GM18907 (cell line): ENCODE results near the gene GSK3A.

Experiments used
- ATAC-seq: cut with Tn5 transposase; IDR thresholded peaks from one replicate; pipeline ENCODE4 v1.9.1; 2021; ENCODE audit warnings: mild to moderate bottlenecking, moderate library complexity; ENCODE audit not compliant: unreplicated experiment

Gene GSK3A

DNA sequence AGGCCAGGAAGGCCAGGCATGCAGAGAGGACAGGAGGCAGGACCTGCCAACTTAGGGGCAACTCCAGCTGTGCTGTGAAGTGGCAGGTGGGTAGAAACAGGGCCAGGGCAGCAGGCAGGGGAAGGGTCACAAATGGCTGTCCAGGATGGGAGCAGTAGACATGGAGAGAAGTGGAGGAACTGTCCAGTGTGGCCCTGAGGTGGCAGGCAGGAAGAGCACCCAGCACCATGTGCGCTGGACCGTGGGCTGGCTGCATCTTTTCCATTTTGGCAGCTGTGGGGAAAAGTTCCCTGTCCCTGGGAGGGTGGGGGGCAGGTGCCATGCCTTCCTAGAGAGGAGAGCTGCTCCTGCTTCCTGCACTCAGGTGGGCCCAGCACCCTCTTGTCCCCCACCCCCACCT is 38.7 kb downstream of the GSK3A start:
- no peak for ATAC-seq

- no peak for ATAC-seq
These were observed 40.0 kb downstream of the GSK3A start for GRCh38 chr19:42202290-42202880.

- ATAC-seq, result no peak
These were observed 40.7 kb downstream of the GSK3A start for GRCh38 chr19:42201489-42202289.

- ATAC-seq, result no peak
These were observed 42.2 kb downstream of the GSK3A start for GRCh38 chr19:42200116-42200715.

GRCh38 chr19:42199440-42200115 is 42.8 kb downstream of the GSK3A start:
- peak; percentile 53 for ATAC-seq

DNA sequence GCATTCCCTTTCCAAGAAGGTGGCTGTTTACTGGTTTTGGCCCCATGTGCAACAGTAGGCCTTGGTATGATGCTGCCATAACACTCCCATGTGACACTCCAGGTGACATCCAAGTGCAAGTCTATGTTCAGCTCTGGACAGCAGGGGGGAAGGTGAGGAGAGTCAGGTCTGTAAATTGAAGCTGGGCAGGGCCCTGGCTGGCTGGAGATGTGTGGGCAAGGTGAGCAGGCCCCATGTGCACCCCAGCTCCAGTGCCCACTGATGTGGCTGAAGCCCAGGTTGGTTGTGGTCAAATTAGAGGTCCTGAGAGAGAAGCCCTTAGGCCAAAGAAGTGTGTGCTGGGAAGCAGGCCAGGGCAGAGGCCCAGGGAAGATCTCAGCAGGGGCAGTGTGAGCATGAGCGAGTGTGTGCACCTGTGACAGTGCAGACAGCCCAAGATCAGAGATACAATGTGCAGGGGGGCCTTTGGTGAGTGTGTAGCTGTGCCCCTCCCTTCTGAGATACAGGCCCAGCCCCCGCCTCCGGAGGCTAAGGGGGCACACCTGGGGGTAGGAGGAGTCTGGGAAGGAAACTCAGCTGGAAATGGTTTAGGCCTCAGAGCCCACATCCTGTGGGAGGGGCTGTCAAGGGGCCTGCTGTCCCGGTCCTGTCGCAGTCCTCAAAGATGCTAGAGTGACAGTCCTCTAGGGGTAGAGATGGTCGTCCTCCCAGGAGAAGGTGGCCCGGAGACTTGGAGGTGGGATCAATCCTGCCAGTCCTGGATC is 43.5 kb downstream of the GSK3A start:
- peak; percentile 48 for ATAC-seq

DNA sequence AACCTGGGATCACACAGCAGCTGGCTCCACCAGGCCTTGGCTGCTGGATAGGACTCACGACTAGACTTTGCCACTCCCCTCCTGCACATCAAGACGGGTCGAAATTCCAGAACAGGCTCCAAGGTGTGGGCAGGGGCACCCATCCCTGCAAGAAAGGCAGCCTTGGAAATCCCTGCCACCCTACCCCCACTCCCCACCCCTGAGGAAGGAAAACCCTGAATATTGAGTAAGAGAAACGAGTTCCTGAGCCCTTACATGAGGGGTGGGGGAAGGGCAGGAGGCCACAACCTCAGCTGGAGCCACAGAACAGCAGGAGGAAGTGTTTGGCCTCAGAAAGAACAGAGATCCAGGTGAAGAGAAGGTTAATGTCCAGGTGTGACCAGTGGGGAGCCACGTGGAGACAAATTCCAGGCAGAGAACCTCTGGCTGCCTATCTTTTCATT is 45.0 kb downstream of the GSK3A start:
- ATAC-seq, result no peak

- no peak for ATAC-seq
These were observed 46.1 kb downstream of the GSK3A start for GRCh38 chr19:42196011-42197001.

DNA sequence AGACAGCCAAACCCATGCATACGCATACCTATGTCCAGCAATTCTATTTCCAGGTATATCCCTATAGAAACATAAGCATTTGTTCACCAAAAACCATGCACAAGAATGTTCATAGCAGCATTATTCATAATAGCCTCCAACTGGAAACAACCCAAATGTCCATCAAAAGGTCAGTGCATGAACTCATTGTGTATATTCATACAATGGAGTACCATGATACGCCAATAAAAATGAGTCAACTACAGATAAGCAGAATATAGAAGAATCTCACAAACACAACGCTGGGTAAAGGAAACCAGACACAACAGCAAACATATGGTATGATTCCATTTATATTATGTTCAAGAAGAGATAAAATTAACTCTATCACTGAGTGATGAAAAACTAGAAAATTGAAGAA is 48.7 kb downstream of the GSK3A start:
- no peak for ATAC-seq

- no peak for ATAC-seq
These were observed 49.1 kb downstream of the GSK3A start for GRCh38 chr19:42193294-42193693.

DNA sequence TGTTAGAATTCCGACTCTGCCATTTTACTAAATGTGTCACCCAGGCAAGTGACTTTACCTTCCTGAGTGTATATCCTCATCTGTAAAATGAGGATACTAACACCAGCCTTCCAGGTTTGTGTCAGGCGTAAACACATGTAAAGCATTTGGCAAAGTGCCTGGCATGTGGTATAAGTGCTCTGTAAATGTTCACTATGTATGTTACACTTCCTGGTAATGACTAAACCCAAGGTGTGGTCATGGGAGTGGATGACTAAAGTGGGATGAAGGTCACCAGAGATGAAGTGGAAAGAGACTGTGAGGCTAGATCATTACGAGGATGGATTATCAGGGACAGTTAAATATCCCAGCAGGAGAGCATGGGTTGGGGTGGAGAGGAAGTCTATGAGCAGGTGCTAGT is 50.5 kb downstream of the GSK3A start:
- ATAC-seq, result no peak

GRCh38 chr19:42191330-42191729 is 51.1 kb downstream of the GSK3A start:
- no peak for ATAC-seq

- no peak for ATAC-seq
These were observed 53.3 kb downstream of the GSK3A start for GRCh38 chr19:42189133-42189532.

DNA sequence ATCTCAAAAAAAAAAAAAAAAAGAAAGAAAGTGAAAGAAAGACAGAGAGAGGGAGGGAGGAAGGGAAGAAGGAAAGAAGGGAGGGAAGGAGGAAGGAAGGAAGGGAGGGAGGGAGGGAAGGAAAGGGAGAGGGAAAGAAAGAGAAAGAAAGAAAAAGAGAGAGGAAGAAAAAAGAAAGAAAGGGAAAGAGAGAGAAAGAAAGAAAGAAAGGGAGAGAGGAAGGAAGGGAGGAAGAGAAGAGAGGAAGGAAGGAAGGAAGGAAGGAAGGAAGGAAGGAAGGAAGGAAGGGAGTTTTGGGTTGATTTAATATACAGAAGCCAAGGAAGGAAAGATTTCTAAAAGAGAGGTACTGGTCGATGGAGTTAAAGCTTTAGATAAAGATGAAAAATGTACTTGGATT is 53.7 kb downstream of the GSK3A start:
- ATAC-seq, result no peak

DNA sequence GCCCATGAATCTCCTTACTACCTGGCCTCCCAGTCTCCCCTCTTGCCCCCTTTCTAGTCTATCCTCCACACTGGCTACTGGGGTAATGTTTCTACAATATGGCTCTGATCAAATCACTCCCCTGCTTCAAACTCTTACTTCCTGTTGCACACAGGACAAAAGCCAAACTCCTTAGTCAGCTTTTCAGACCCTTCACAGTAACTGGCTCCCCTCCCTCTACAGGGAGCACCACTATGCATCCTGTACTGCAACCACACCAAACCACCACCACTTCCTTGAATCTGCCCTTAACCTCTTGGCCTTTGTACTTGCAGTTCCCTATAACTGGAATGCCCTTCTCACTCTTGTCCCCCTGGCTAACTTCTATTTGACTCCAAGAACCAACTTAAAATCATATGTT is 57.1 kb downstream of the GSK3A start:
- ATAC-seq, result no peak

- no peak for ATAC-seq
These were observed 58.0 kb downstream of the GSK3A start for GRCh38 chr19:42184401-42184861.
